CD4-positive, alpha-beta T cell treated with Interleukin-10 for 1 hour (primary cell): Measurements from ENCODE around the gene ACVR1.

Experiments used
- DNase-seq: peaks from one replicate; pipeline ENCODE4 v3.0.0-alpha.2; 2020

ACVR1 gene

DNA sequence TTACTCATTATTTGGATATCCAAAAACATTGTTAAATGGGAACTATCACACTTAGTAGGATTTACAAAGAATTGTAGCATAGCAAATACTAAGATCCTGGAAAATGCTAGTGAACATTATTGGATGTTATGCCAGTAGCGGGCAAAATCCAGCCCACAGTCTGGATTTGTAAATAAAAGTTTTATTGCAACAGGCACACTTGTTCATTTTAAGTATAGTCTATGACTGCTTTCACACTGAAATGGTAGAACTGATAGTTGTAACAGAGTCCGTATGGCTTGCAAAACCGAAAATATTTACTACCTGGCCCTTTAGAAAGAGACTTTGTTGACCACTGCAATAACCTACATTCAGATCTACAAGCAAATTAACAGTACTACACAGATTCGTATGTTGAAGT, 53.6 kb downstream of the ACVR1 start:
- no peak for DNase-seq

DNA sequence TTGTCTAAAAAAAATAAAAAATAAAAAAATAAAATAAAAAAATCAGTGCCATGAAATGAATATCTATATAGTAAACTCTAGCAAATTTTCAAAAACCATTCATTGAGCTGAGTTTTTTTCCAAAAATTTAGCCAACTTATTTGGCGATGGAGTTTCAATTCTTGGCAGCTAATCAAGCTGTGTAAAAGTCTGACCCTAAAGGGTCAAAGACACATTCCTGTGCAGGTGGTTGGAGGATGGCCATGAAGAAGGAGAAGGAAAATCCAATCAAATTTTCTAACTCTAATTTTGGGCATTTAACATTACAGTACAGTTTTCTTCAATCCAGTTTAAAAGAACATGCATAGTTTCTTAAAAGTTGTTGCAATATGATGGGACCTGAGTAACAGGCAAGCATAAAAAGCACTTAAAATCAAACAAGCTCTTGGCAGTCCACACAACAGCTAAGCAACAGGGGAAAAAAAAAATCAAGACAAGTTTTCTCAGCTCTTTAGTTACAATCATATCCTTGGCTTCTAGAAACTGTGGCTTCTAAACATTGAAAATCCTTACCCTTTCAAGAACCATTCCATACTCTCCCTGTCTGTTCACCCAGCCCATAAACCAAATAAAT, 54.5 kb downstream of the ACVR1 start:
- DNase-seq = no peak

DNA sequence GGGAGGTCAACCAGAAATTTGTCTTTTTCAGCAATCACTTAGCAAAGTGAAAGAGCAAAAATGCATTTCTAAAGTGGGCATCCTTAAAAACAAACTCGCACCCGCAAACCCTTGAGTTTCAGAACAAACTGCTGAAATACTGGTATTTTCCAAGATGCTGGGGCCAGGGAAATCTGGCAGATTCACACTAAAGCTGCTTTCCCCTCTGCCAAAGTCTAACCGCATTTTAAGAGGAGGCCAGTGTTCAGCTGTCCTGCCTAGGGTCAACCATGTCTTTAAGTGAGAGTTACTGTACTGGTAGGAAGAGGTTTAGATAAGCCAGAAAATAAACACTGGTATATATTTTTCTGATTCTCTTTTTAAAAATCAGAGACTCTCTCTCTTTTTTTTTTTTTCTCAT, 55.9 kb downstream of the ACVR1 start:
- DNase-seq = no peak

DNA sequence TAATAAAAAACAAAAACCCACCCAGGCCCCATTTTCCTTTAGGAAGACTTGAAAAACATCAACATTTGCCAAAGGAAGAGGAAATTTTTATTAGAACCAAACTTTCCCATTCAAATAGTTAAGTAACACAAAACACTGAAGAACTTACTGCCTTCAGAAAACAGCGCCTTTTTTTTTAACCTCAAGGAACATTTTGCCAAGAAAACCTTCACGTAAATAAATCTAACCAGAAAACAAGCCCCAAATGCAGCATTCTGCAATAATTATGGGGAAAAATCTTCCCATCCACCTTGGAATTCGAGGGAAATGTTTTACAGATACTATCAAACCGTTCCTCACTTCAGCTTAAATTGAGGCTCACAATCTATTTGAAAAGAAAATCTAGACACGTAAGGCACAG, 56.4 kb downstream of the ACVR1 start:
- no peak for DNase-seq

DNA sequence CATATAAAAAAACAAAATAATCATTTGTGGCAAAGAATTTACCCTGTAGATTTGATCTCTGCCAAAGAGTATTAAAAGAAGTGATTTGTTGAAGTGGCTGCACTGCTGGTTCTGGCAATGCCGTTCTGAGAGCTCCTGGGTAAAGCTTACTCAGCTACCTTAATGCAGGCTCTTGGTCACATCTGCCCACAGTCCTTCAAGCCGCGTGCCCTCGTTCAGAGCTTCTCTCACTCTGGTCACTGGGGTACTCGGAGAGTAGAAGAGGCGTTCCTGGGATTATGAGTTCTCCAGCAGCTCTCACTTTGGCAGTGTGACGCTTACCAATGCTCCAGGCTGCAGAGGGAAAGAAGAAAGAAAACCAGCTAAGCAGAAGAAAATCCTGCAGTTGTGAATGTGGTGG, 57.9 kb downstream of the ACVR1 start:
- DNase-seq = no peak

DNA sequence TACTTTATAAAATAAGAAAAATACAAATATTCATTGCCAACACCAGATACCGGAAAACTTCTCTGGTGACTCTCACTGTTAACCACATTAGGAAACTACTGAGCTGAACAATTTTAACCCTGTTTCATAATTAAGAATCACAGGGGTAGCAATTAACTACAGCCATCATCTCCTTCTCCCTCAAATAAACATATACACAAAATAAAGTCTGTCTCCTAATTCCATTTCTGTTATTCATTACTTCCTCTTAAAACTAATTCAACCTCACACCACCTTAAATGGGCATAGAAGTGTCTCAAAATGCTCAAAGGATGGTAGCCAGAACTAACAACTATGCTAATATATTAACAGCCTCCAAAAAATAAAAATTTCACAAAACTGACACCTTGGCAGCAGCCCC, 60.7 kb downstream of the ACVR1 start:
- no peak for DNase-seq

DNA sequence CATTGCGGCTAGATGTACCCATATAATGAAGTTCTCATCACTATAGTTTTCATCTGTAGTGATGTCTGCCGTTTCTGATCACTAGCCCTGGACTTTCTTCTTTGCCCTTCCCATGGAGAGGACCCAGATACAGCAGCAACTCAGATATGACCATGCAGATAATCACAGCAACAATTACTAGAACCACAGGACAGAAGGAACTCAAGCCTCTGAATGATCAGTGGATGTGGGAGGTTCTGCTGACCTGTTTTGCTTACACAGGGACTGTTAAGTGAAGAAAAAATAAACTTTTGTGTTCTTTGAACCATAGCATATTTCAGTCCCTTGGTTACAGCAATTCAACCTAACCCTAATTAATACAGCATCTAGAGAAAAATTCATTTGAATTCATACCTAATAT, 62.7 kb downstream of the ACVR1 start:
- no peak for DNase-seq

DNA sequence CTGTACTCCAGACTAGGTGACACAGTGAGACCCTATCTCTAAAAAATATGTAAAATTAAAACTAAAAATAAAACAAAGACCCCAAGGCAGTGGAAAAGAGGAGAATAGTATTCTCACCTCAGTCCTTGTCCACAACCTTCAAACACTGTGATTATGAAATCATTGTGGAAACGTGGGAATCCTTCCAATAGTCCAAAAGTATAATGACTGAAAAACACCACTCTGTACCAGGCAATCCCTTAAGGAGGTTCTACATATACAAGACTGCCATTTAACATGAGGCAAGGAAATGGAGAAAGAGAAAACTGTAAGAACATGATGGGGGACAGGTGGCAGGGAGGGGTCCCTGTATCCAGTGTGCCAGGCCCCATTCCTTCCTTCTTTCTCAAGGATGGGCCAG, 66.1 kb downstream of the ACVR1 start:
- DNase-seq = no peak

DNA sequence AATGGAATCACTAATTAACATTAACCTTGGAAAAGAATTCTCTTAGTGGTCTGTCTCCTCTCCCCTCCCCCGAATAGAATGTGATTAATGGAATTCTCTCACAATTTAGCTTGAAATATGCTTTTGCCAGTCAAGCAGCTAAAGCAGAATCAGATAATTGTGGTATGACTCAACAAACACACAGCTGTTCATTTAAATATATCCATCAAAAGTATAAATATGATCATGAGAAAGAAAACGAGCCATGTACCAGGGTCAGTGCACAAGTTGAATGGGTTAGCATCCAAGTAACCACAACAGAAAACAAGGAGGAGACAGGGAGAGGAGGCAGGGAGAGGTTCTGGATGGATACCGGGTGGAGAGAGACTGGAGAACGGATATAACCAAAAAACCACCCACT, 66.9 kb downstream of the ACVR1 start:
- no peak for DNase-seq

DNA sequence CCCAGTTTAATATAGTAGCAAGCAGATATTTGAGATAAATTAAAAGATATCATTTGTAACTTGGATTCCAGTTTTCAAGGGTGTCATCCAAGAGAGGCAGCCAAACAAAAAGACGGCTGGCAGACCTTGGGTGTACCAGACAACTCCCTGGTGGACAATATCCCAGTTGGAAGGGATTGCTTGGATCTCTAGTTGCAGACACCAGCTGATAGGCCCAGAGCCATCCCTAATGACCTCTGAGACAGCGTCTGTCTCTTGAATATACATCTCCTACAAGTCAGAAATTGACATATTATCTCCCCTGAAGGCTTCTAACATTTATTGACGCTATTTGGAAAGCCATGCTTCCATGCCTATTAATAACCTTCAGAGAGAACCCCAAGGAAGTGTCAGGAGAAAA, 67.7 kb downstream of the ACVR1 start:
- no peak for DNase-seq

DNA sequence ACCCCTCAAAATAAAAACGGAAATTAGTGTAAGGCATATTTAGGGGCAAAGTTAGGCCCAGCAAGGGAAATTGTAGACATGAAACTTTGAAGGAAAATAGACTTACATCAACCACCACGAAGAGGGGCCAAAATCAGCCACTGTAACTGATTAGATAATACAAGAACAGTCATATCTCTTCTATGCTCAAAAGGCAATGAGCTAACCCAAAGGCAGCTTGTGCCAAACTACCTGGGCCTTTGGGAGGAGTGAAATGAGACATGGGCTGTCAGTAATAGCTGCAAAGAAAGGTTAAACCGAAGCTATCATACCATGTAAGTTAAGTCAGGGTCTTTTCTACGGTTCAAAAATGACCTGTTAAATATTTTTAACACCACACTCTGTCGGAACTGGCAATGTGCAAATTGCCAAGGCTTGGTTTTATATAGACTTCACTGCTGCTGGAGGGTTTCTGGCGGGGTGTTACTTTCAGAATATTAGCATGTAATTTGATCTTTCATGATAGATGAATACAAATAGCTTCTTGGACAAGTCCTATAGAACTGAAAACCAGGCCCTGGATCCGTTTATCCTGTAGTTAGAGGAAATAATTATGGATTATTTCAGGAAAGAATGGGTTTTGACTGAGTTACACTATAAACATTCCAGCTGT, 69.6 kb downstream of the ACVR1 start:
- no peak for DNase-seq

DNA sequence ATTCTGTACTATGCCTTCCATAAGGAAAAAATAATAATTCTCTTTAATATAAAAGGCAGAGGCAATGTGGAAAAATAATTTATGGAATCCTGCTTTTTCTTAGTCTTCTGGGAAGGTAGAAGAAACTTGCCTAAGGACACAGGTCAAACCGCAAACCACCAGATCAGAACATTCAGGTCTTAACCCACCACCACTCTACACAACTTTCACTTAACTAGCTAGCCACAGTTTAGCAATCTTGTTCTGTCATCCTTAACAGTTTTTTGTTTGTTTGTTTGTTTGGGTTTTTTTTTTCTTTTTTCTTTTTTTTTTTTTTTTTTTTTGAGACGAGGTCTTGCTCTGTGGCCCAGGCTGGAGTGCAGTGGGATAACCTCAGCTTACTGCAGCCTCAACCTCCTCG, 70.6 kb downstream of the ACVR1 start:
- no peak for DNase-seq

DNA sequence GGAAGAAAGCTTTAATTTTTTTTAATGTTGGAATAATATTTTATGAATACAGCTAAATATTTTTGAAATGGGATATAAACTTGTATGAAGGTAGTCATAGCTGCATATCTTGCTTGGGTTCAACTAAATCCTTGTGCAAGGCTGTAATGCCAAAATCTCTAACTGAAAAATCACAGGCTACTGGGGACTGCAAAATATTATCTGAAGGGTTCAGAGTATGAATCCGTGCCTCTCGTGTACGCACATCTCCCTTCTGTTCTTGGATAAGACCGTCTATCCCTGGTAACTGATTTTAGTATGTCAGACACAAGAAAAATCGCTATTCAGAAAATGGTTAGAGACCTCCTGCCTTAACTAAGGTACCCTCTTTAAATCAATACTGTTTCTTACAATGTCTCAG, 71.8 kb downstream of the ACVR1 start:
- DNase-seq = no peak

DNA sequence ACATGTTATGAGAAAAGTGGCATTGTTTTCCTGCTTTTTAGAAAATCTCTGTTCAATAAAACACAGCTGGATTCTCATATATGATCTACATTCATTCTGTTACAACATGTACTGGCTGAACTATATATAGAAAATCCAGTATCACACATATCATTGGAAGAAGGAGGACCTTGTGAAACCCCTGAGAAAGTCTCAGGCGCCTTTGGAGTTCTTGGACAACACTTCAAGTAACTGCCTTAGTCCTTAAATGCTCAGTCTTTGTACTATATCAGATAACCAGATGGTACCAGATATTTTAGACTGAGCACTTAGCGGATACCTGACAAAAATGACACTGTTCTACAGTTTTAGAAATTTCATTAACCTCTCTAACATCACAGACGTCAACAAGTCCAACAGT, 72.2 kb downstream of the ACVR1 start:
- DNase-seq = no peak

DNA sequence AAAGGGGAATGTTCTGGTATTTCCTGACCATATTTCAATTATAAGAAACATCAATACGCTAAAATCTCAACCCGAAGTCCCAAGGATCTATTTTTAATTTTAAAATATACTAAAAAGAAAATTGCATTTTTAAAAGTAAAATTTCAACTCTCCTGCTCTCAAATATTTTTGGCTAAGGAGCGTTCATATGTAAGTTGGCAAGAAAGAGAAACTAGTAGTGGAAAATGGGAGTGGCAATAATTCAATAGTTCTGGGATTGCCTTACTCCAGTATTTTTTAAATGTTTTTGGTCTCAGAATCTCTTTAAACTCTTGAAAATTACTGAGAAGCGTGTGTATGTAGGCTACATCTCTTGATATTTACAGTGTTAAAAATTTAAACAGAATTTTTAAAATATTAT, 72.7 kb downstream of the ACVR1 start:
- DNase-seq = no peak

DNA sequence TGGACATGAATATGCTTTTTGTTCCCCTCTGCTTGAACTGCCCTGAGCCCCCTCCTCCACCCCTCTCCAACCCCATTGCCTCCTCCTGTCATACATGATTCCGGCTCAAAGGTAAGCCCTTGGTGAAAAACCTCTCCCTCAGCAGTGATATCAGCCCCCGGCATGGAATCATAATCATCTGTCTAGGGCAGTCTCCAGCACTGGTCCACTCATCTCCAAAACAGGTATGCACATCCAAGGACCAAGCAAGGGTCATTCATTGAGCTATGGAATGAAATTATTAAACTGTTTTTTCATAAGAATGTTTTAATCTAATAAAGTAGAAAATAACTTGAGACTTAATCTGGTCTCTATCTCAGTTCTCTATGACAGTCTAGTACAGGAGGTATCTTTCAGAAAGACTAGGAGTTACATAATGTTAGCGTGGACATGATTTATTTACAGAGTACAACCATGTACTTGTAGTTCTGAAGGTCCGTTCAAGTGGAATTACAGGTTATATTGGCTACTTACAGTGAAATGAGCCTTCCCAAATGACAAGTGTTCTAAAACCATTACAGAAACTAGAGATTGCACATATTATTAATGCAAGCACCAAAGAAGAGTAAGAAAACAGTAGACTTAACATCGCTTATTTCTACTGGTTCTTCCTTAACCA, 75.2 kb downstream of the ACVR1 start:
- no peak for DNase-seq

DNA sequence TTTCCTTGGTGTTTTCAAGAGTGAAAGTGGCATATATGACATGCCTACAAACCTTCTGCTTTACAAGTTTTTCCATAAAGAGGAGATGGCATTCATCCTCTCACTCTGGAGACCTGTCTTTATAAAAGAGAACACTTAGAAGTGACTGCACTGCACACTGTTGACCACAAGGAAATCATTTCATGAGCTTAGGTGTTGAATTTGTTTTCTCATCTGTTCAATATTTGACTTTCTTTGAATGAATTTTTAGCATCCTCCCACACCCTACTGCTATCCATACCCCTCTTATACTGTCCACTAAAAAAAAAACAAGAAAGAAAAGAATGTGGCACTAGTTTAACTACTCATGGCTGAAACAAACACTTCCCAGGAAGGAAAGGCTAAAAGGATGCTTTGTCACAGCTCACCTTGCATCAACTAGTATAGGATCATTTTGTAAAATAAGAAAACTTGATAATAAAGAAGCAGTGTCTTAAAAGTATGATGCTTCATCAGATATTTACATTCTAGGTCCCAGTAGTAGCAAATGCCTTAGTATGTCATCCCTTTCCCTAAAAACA, 83.0 kb downstream of the ACVR1 start:
- DNase-seq = no peak

DNA sequence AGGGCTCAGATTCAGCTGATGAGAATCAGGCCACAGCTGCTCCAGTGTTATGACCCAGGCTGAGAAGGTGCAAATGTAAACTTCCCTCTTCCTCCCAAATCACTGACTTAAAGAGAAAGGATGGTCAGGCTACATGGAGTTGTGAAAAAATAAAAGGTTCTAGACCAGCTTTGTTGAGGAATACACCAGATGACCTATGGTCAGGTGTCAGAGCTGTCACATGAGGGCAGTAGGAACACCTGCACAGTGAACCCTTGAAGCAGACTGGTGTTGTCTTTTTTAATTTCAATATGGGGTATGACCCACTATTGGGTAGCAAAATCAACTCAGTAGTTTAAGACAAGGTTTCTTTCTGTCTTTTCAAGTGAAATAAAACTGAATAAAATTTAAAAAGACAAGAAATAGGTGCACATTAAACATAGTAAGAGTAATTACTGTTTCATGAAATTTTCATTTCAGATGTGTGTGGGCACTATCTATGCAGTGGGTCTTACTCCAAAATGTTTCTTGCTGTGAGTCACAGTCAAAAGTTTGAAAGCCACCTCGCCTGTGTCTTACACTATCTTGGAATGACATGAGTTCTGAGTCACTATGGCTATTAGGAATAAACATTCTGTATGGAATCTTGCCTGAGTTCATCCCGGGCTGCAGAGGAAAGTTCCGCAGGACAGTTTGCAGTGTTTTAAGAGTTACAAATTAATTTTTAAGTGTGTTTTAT, 83.6 kb downstream of the ACVR1 start:
- DNase-seq = no peak

DNA sequence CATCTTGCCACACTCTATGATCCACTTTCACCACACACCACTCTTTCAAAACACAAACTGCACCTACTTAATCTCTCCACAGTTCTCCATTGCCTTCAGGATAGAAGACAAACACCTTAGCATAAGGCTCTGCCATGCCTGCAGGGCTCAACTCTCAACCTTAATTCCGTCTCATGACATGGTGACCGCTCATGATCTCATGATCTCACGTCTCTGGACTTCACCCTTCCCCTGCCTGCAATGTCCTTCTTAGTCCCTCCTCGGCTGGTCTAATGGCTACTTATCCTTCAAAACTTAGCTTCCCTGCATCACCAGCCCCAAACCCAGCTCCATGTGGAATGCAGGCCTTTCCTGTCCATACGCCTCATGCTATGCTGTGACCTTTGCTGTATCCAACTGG, 85.3 kb downstream of the ACVR1 start:
- no peak for DNase-seq

DNA sequence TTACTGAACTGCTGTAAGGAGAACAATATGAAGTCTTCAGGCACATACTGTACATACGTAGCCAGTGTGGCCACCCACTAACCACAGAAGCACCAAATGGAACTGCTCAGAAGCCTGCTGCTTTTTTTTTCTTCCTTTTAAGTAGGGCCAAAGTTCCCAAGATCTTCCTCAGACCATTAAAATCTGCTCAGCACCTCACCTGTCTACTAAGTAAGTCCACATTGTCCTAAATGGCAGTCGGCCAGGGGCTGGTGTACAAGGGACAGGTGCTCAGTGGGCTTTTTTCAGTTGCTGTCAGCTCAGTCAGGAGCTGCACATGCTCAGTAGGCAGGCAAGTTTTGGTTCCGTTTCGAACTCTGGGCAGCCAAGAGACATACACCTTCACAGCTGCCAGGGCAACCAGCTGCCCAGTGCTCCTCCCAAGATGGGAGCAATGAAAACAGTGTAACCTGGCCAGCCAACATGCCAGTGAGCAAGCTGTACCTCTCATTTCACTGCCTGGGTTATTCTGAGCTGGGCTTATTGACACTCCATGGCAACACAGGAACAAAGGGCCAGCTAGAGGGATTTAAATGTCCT, 86.1 kb downstream of the ACVR1 start:
- DNase-seq = no peak

DNA sequence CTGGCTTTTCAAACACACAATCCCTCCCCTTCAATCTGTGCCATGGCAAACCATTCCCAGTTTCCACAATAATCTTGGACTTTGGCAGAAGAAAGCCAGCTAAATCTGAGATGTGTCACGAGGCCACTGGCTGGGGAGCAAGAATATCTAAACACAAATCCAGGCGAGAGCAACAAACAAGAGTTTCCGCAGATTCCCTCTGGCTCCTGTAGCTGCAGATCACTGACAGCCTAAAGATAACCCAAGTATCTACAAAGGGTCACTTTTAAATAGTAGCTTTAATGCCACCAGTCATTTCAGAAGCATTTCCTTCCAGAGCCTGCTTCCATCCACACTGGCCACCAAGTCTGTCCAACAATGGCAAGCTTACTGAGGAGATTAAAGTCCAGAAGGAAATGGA, 86.9 kb downstream of the ACVR1 start:
- DNase-seq = no peak

DNA sequence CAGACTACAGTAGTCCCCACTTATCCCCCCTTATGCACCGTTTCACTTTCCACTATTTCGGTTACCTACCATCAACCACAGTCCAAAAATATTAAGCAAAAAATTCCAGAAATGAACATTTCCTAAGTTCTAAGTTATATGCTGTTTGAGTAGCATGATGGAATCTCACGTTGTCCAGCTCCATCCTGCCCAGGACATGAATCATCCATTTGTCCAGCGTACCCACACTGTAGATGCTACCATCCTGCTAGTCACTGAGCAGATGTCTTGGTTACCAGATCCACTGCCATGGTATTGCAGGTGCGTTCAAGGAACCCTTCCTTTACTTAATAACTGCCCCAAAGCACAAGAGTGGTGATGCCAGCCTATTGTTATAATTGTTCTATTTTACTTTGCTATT, 87.9 kb downstream of the ACVR1 start:
- no peak for DNase-seq

DNA sequence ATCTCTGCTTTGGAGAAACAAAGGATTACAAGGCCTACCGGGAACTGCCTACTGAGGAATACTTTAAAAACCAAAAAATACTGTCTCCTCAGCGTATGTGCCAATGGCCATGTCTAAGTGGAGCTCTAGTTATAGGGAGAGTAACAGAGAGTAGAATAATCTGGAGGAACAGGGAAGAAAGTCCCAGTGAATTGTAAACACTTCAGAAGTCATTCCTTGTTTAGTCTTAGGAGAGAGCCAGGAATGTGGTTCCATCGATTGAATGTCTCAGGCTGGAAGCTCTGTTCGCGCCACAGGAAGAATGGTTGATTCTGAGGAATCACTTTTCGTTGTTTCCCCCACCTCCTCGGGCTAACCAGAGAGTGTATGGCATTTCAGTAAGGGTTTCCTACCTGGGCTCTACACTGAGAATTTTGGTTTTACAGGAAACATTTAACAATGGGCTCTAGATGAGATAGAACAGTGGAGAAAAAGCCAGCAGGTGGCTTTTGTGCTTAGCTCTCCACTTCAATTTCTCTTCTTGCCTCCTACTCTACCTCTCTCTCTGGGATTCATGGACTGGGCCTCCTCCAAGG, 88.7 kb downstream of the ACVR1 start:
- DNase-seq = no peak
